HFFc6 (cell line): ENCODE results near the gene GALNTL6. TPM values are rescaled to one million over a fixed set of nuclear protein-coding genes. Genes with fewer than 3 reads are reported as not detected.

Experiments
- DNase-seq: peaks from one replicate; pipeline ENCODE4 v3.0.0-alpha.2; 2018
- H3K27ac Mint-ChIP-seq: 2 replicates; pipeline ENCODE4 v1.8.0; 2020; ENCODE audit warnings: mild to moderate bottlenecking, mixed read lengths
- H3K27me3 Mint-ChIP-seq: 2 replicates; pipeline ENCODE4 v1.8.0; 2021; ENCODE audit warnings: mild to moderate bottlenecking, moderate library complexity, mixed read lengths; ENCODE audit not compliant: insufficient read depth
- H3K36me3 Mint-ChIP-seq: 2 replicates; pipeline ENCODE4 v1.8.0; 2021; ENCODE audit warnings: low read depth, mixed read lengths
- H3K4me1 Mint-ChIP-seq: 2 replicates; pipeline ENCODE4 v1.8.0; 2020; ENCODE audit warnings: low read depth, mixed read lengths
- H3K4me3 Mint-ChIP-seq: 2 replicates; pipeline ENCODE4 v1.8.0; 2020; ENCODE audit warnings: mild to moderate bottlenecking, moderate library complexity, mixed read lengths
- H3K9me3 Mint-ChIP-seq: 2 replicates; pipeline ENCODE4 v1.8.0; 2020; ENCODE audit warnings: mild to moderate bottlenecking, mixed read lengths
- total RNA-seq, 6 experiments: library from RNA; stranded (reverse); fragmentation: NEBNext Ultra II Directional; extraction: Animal tissue kit (Norgen Biotek cat#: 25700); gene quantifications; 2 replicates in 1 of 6; 3 replicates in 5 of 6; pipeline ENCODE4 v1.2.3, GENCODE V29; 2021
- TF ChIP-seq, protein P1 (sequence below): fragments of 200-600 bp; sonication (generic); IDR thresholded peaks from 2 replicates; pipeline ENCODE4 v1.5.0; 2021; ENCODE audit warnings: antibody characterized with exemption, mild to moderate bottlenecking

GALNTL6 gene
- total RNA-seq, 6 experiments from 2014 or later, result 0.07 TPM; not detected in 5

- Mint-ChIP-seq H3K36me3 (no peaks in the 10 kb centered on the region), H3K27me3 (no peaks in the 10 kb centered on the region; the same call in 1 of the 2 replicates), H3K27ac (no peak overlapping the region), H3K4me3 (no peak overlapping the region), H3K4me1 (no peaks in the 10 kb centered on the region), H3K9me3 (no peaks in the 10 kb centered on the region)
- TF ChIP-seq, protein P1, sequence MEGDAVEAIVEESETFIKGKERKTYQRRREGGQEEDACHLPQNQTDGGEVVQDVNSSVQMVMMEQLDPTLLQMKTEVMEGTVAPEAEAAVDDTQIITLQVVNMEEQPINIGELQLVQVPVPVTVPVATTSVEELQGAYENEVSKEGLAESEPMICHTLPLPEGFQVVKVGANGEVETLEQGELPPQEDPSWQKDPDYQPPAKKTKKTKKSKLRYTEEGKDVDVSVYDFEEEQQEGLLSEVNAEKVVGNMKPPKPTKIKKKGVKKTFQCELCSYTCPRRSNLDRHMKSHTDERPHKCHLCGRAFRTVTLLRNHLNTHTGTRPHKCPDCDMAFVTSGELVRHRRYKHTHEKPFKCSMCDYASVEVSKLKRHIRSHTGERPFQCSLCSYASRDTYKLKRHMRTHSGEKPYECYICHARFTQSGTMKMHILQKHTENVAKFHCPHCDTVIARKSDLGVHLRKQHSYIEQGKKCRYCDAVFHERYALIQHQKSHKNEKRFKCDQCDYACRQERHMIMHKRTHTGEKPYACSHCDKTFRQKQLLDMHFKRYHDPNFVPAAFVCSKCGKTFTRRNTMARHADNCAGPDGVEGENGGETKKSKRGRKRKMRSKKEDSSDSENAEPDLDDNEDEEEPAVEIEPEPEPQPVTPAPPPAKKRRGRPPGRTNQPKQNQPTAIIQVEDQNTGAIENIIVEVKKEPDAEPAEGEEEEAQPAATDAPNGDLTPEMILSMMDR, result no peak
- no peak for DNase-seq
These were observed 205.2 kb downstream of the GALNTL6 start for GRCh38 chr4:172018358-172018757.

DNA sequence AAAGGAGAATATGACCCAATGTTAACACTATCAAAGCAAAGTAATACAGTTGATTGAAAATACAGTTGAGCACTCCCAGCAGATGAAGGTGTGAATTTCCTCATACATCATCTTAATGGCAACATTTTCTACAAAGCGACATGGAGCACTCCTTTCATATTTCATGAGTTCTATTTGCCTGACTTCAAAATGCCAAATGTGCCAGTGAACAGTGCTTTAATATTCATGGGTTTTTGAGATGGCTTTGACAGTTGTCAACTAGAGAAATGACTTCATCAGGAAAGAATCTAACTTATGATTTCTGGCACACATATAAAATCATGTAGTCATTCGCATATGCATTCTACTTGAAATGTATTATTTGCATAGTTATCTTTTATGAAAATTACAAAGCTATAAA is 222.4 kb downstream of the GALNTL6 start:
- no peaks in the 10 kb centered on the region; the same call in 1 of the 2 replicates for H3K4me1 Mint-ChIP-seq
- H3K36me3 Mint-ChIP-seq, result no peaks in the 10 kb centered on the region
- TF ChIP-seq, protein P1, result no peak
- H3K27ac Mint-ChIP-seq, result no peak overlapping the region
- H3K9me3 Mint-ChIP-seq, result no peaks in the 10 kb centered on the region
- H3K4me3 Mint-ChIP-seq, result no peak overlapping the region
- DNase-seq, result no peak
- no peaks in the 10 kb centered on the region; the same call in none of the 2 replicates for H3K27me3 Mint-ChIP-seq

DNA sequence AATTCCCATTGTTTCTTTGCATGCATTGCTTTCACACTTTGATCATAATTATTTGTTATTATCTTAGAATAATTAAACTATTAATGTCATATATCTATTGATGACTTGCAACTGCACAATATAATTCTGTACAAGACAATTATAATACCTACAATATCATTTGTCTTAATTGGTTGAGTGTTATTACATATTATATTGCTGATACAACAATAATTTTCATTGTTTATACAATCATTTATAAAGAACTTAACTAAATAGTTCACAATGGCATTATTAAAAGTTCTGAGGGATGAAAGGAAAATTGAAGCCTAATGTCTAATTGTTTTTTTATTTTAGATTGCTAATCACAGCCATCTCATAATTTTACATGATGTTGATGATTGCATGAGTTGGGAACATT is 227.6 kb downstream of the GALNTL6 start:
- no peak for DNase-seq
- Mint-ChIP-seq H3K4me1 (no peaks in the 10 kb centered on the region; the same call in 1 of the 2 replicates), H3K27ac (no peak overlapping the region), H3K4me3 (no peak overlapping the region), H3K36me3 (no peaks in the 10 kb centered on the region), H3K27me3 (no peaks in the 10 kb centered on the region; the same call in 1 of the 2 replicates), H3K9me3 (no peaks in the 10 kb centered on the region)
- TF ChIP-seq, protein P1, result no peak

DNA sequence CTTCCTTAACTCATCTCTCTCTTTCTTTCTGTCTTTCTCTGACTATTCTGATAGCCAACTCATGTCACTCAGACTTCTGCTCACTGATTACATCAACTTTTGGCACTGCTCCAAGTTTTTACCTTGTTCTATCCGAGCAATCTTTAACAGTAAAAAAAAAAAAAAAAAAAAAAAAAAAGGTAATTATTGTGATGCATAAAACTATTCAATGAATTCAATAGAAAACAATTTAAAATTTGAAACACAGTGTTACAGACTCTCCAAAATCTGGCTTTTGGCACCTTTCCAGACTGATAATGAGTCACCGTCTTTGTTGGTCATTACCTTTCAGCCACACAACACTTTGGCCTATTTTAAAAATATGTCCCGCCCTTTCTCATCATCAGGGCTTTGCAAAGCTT is 229.5 kb downstream of the GALNTL6 start:
- TF ChIP-seq, protein P1, result no peak
- H3K27ac Mint-ChIP-seq, result no peak overlapping the region
- no peaks in the 10 kb centered on the region; the same call in 1 of the 2 replicates for H3K27me3 Mint-ChIP-seq
- DNase-seq, result no peak
- no peaks in the 10 kb centered on the region for H3K9me3 Mint-ChIP-seq
- H3K4me3 Mint-ChIP-seq, result no peak overlapping the region
- no peaks in the 10 kb centered on the region; the same call in 1 of the 2 replicates for H3K4me1 Mint-ChIP-seq
- no peaks in the 10 kb centered on the region for H3K36me3 Mint-ChIP-seq

DNA sequence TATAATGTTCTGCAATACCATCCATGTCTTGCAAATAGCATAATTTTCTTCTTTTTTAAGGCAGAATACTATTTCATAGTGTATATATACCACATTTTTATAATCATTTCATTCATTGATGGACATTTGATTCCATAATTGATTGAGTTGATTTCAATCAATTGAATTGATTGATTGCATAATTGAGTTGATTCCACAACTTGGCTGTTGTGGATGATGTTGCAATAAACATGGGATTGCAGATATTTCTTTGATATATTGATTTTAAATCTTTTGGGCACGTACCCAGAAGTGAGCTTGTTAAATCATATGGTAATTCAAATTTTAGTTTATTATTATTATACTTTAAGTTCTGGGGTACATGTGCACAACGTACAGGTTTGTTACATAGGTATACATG is 232.8 kb downstream of the GALNTL6 start:
- Mint-ChIP-seq H3K4me1 (no peaks in the 10 kb centered on the region; the same call in 1 of the 2 replicates), H3K27ac (no peak overlapping the region), H3K4me3 (no peak overlapping the region), H3K36me3 (no peaks in the 10 kb centered on the region), H3K27me3 (no peaks in the 10 kb centered on the region; the same call in 1 of the 2 replicates), H3K9me3 (no peaks in the 10 kb centered on the region)
- DNase-seq, result no peak
- TF ChIP-seq, protein P1, result no peak

- Mint-ChIP-seq H3K27me3 (no peaks in the 10 kb centered on the region; the same call in 1 of the 2 replicates), H3K9me3 (no peaks in the 10 kb centered on the region), H3K36me3 (no peaks in the 10 kb centered on the region), H3K4me1 (no peaks in the 10 kb centered on the region), H3K27ac (no peak overlapping the region), H3K4me3 (no peak overlapping the region)
- no peak for DNase-seq
- TF ChIP-seq, protein P1, result no peak
These were observed 235.5 kb downstream of the GALNTL6 start for GRCh38 chr4:172048666-172049065.
